Rectal smooth muscle tissue (tissue), 1 donor: Measurements from ENCODE around the gene GRID1.

Source experiments
- H3K27ac ChIP-seq: one replicate; pipeline ENCODE4 v1.7.0; 2013; ENCODE audit warnings: low read depth, low read length, inconsistent platforms
- H3K27me3 ChIP-seq: one replicate; pipeline ENCODE4 v1.7.0; 2013; ENCODE audit warnings: low read length; ENCODE audit not compliant: control insufficient read depth, insufficient read depth
- H3K36me3 ChIP-seq: one replicate; pipeline ENCODE4 v1.7.0; 2013; ENCODE audit warnings: low read length; ENCODE audit not compliant: control insufficient read depth, insufficient read depth
- H3K4me1 ChIP-seq: one replicate; pipeline ENCODE4 v1.7.0; 2013; ENCODE audit warnings: low read length; ENCODE audit not compliant: control insufficient read depth, insufficient read depth
- H3K4me3 ChIP-seq: one replicate; pipeline ENCODE4 v1.7.0; 2013; ENCODE audit warnings: low read length
- H3K9ac ChIP-seq: one replicate; pipeline ENCODE4 v1.7.0; 2013; ENCODE audit warnings: low read length

Gene GRID1

GRCh38 chr10:86013568-86013967, 353.0 kb downstream of the GRID1 start:
- no peak overlapping the region for H3K27ac ChIP-seq

DNA sequence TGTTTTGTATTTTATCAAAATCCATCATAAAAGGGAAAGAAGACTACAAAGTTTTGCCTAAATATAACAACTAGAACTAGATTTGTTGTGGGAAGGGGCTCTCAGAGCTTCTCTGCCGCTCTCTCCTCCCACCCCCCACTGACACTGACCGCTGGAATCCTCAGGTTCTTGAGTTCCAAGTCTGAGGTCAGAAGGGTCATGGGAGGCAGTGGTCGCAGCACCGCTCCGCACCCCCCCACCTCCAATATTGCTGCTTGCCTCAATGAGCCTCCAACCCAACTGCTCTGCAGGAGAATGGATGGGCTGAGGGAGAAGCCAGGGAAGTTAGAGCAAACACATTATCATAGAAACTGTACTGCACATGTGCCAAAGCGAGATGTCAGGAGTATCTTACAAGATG, 359.4 kb downstream of the GRID1 start:
- Histone ChIP-seq H3K4me3 (no peak overlapping the region), H3K36me3 (no peaks in the 10 kb centered on the region), H3K9ac (no peak overlapping the region), H3K27me3 (no peaks in the 10 kb centered on the region), H3K27ac (no peak overlapping the region), H3K4me1 (no peaks in the 10 kb centered on the region)

More at GRCh38 chr10:86013568-86013967, 353.0 kb downstream of the GRID1 start:
- no peaks in the 10 kb centered on the region for H3K4me1 ChIP-seq
- no peak overlapping the region for H3K4me3 ChIP-seq
- H3K27me3 ChIP-seq, result no peaks in the 10 kb centered on the region
- H3K36me3 ChIP-seq, result no peaks in the 10 kb centered on the region
- no peak overlapping the region for H3K9ac ChIP-seq

- H3K27me3 ChIP-seq, result no peaks in the 10 kb centered on the region
- H3K4me3 ChIP-seq, result no peak overlapping the region
- no peak overlapping the region for H3K27ac ChIP-seq
- no peaks in the 10 kb centered on the region for H3K36me3 ChIP-seq
- no peaks in the 10 kb centered on the region for H3K4me1 ChIP-seq
- no peak overlapping the region for H3K9ac ChIP-seq
These were observed 362.3 kb downstream of the GRID1 start for GRCh38 chr10:86004337-86004736.

GRCh38 chr10:86003201-86003621, 363.4 kb downstream of the GRID1 start:
- no peak overlapping the region for H3K9ac ChIP-seq
- no peaks in the 10 kb centered on the region for H3K27me3 ChIP-seq
- no peaks in the 10 kb centered on the region for H3K4me1 ChIP-seq
- H3K4me3 ChIP-seq, result no peak overlapping the region
- H3K27ac ChIP-seq, result no peak overlapping the region
- H3K36me3 ChIP-seq, result no peaks in the 10 kb centered on the region

DNA sequence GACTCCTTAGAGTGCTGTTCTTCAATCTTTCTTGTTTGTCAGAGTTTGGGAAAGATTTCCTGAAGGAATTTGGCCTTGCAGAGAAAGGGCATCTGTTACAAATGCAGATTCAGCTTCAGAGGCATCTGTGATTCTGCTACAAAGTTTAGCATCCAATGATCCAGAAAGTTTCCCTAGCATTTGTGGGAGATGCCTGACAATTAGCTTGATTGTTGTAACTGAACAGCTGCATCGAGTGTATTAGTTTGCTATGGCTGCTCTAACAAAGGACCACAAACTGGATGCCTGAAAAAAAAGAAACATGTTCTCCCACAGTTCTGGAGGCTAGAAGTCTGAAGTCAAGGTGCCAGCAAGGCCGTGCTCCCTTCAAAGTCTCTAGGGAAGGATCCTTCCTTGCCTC, 365.1 kb downstream of the GRID1 start:
- Histone ChIP-seq H3K9ac (no peak overlapping the region), H3K27ac (no peak overlapping the region), H3K4me1 (no peaks in the 10 kb centered on the region), H3K4me3 (no peak overlapping the region), H3K27me3 (no peaks in the 10 kb centered on the region), H3K36me3 (no peaks in the 10 kb centered on the region)

GRCh38 chr10:85997544-85997943, 369.1 kb downstream of the GRID1 start:
- Histone ChIP-seq H3K4me1 (no peaks in the 10 kb centered on the region), H3K4me3 (no peak overlapping the region), H3K27me3 (no peaks in the 10 kb centered on the region), H3K9ac (no peak overlapping the region), H3K27ac (no peak overlapping the region), H3K36me3 (no peaks in the 10 kb centered on the region)

DNA sequence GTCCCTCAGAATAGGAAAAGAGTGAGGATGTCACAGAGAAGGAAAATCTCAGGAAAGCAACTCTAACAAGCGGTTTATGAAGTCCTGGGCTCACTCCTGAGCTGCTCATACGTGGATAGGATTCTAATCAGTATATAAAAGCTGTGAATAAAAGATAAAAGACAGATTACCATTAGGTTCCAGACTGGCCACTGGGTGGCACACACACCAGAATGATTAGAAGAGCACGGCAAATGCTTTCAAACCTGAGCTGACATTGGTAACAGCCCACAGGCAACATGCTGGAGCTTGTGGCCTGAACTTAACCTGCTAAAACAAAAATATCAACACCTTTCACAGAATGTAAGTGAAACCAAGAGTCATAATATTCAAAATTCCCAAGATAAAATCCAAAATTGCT, 370.8 kb downstream of the GRID1 start:
- no peak overlapping the region for H3K4me3 ChIP-seq
- H3K4me1 ChIP-seq, result no peaks in the 10 kb centered on the region
- no peaks in the 10 kb centered on the region for H3K36me3 ChIP-seq
- no peaks in the 10 kb centered on the region for H3K27me3 ChIP-seq
- H3K27ac ChIP-seq, result no peak overlapping the region
- no peak overlapping the region for H3K9ac ChIP-seq

DNA sequence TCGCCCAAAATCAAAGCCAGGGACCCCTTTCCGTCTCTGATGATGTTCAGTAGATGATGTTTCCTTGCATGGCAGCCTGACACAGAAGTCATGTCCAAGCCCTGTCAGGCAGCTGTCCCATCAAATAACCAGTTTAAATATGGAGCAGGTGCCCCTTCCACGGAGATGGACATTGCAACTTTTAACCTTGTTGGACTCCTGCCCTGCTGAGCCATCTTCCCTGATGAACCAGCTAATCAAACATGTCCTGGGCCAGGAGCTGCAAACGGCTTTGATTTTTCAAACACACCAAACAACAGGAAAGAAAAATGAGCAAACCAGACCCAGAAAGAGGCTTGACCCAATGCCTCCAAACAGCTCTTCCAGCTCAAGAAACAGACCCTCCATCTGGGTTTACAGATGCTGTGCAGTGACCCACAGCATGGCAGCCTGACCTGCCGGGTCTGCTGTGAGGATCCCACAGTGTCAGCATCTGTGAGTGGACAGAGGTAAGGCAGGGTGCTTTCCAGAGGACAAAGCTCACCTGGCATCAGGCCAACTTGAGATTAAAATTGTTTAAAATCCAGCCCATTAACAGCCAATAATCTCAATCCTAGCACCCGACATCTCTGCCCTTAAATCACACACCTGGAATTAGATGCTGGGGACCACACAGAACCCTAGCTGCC, 372.6 kb downstream of the GRID1 start:
- no peak overlapping the region for H3K4me3 ChIP-seq
- H3K27me3 ChIP-seq, result no peaks in the 10 kb centered on the region
- H3K9ac ChIP-seq, result no peak overlapping the region
- no peak overlapping the region for H3K27ac ChIP-seq
- no peaks in the 10 kb centered on the region for H3K4me1 ChIP-seq
- no peaks in the 10 kb centered on the region for H3K36me3 ChIP-seq

DNA sequence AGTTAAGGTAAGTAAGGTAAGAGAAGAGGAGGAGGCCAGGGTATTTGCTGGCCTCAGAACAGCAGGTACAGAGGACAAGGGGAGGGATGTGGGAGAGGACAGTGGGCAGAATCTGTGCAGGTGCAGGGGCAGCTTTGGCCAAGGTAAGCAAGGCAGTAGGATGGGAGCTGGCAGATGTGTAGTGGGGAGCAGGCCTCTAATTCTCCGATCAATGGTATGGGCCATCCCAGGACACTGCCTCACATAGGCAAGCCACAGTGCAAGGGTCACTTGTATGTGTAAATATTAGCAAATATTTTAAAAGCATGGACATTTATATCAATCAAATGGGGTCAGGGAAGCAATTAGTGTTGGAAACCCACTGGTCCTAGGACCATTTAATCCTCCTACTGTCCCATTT, 373.5 kb downstream of the GRID1 start:
- Histone ChIP-seq H3K27me3 (no peaks in the 10 kb centered on the region), H3K4me3 (no peak overlapping the region), H3K27ac (no peak overlapping the region), H3K9ac (no peak overlapping the region), H3K4me1 (no peaks in the 10 kb centered on the region), H3K36me3 (no peaks in the 10 kb centered on the region)

- H3K36me3 ChIP-seq, result no peaks in the 10 kb centered on the region
- H3K4me3 ChIP-seq, result no peak overlapping the region
- no peaks in the 10 kb centered on the region for H3K4me1 ChIP-seq
- no peak overlapping the region for H3K9ac ChIP-seq
- H3K27me3 ChIP-seq, result no peaks in the 10 kb centered on the region
- H3K27ac ChIP-seq, result no peak overlapping the region
These were observed 374.3 kb downstream of the GRID1 start for GRCh38 chr10:85992324-85992723.

- Histone ChIP-seq H3K36me3 (no peaks in the 10 kb centered on the region), H3K9ac (no peak overlapping the region), H3K27ac (no peak overlapping the region), H3K4me1 (no peaks in the 10 kb centered on the region), H3K27me3 (no peaks in the 10 kb centered on the region), H3K4me3 (no peak overlapping the region)
These were observed 379.8 kb downstream of the GRID1 start for GRCh38 chr10:85986777-85987176.

GRCh38 chr10:85983051-85983450, 383.5 kb downstream of the GRID1 start:
- H3K4me3 ChIP-seq, result no peak overlapping the region
- no peak overlapping the region for H3K27ac ChIP-seq
- no peaks in the 10 kb centered on the region for H3K4me1 ChIP-seq
- no peak overlapping the region for H3K9ac ChIP-seq
- H3K27me3 ChIP-seq, result no peaks in the 10 kb centered on the region
- no peaks in the 10 kb centered on the region for H3K36me3 ChIP-seq

DNA sequence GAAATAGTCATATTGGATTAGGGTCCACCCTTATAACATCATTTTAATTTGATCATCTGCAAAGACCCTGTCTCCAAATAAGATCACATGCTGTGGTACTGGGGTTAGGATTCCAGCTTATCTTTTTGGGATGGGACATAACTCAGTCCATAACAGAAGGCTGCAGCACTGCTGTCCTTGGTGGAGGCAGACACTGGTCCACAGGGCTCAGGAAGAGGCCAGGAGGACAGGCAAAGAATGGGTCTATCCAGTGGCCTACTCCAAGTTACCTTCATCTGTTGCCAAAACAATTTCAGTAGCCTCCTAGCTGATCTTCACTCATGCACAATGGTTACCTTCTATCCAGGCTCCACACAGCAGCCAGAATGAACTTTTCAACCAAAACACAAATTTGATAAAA, 387.0 kb downstream of the GRID1 start:
- Histone ChIP-seq H3K4me3 (no peak overlapping the region), H3K4me1 (no peaks in the 10 kb centered on the region), H3K36me3 (no peaks in the 10 kb centered on the region), H3K27ac (no peak overlapping the region), H3K27me3 (no peaks in the 10 kb centered on the region), H3K9ac (no peak overlapping the region)
